Large intestine (tissue), 3 donors: ENCODE data around the gene MEIKIN. TPM values are rescaled to one million over a fixed set of nuclear protein-coding genes. Genes with fewer than 3 reads are reported as not detected.

Experiments used
- DNase-seq, 2 donors: peaks; one replicate each; pipeline versions ENCODE4 v3.0.0 to v3.0.0-alpha.2; 2013
- H3K27ac ChIP-seq: one replicate; pipeline ENCODE4 v1.5.1; 2013; ENCODE audit warnings: low read length
- H3K27me3 ChIP-seq: 2 replicates; pipeline ENCODE4 v1.6.1; 2013; ENCODE audit warnings: low read length; ENCODE audit not compliant: control insufficient read depth, insufficient read depth
- H3K36me3 ChIP-seq: 2 replicates; pipeline ENCODE4 v1.6.1; 2013; ENCODE audit warnings: low read length; ENCODE audit not compliant: control insufficient read depth, insufficient read depth
- H3K4me1 ChIP-seq: one replicate; pipeline ENCODE4 v1.6.1; 2013; ENCODE audit warnings: low read length; ENCODE audit not compliant: control insufficient read depth, insufficient read depth
- H3K4me3 ChIP-seq: one replicate; pipeline ENCODE4 v1.5.1; 2013; ENCODE audit warnings: low read length
- H3K9me3 ChIP-seq: one replicate; pipeline ENCODE4 v1.6.1; 2013; ENCODE audit warnings: mild to moderate bottlenecking, low read depth, low read length, moderate library complexity; ENCODE audit not compliant: control insufficient read depth
- WGBS: methylation state at CpG from one replicate; pipeline ENCODE4 v1.1.5; 2013; ENCODE audit warnings: low lambda C conversion rate; ENCODE audit not compliant: insufficient coverage; 5-methylcytosine and 5-hydroxymethylcytosine counted together
- polyA plus RNA-seq: library from polyadenylated mRNA; unstranded; fragments of 120-200 nt; gene quantifications from one replicate; pipeline ENCODE4 v1.2.1, GENCODE V29; 2013

Gene MEIKIN
- polyA plus RNA-seq, 1 donor = not detected

DNA sequence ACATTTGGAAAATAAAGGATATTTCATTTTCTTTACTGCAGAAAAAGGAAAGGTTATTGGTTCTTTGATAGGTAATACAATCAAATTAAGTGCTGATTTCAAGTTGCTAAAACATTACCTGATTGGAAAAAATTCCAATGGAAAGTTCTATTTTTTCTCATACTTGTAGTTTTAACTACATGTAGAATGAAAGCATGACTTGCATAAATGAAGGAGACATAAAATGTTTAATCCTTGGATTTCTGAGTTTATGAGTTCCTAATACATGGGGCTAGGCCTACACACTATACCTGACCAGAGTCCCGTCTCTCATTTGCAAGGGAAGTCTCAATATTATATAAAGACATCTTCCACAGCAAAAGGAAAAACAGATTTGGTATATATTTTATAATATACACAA is 5.2 kb upstream of the MEIKIN start:
- no peak overlapping the region for H3K27ac ChIP-seq
- no peak for DNase-seq
- no peaks in the 10 kb centered on the region for H3K27me3 ChIP-seq
- WGBS = no CpG with 5 or more reads among the region's 1 CpG
- no peaks in the 10 kb centered on the region for H3K36me3 ChIP-seq
- H3K9me3 ChIP-seq = no peaks in the 10 kb centered on the region
- H3K4me1 ChIP-seq = no peaks in the 10 kb centered on the region
- no peak overlapping the region for H3K4me3 ChIP-seq

DNA sequence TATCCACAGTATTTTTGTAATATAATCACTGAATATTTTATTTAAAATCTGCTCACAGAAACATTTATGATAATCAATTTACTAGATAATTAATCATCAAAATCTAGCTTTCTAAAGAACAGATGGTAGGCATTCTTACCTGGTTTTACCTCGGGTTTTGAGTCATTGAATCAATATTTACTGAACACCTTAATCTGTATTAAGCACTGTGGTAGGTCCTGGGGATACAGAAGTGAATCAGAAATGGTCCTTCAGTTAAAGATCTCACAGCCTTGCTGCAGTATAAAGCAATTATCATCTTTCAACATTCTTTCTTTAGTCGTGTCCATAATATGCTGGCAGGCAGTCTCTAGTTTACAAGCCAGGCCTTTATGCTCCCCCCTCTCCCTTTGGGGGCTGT is 2.0 kb upstream of the MEIKIN start:
- peaks cover 7% of the 10 kb centered on the region for H3K9me3 ChIP-seq
- H3K4me3 ChIP-seq = no peak overlapping the region
- no peaks in the 10 kb centered on the region for H3K36me3 ChIP-seq
- H3K4me1 ChIP-seq = no peaks in the 10 kb centered on the region
- no peak for DNase-seq
- H3K27me3 ChIP-seq = no peaks in the 10 kb centered on the region
- no CpG with 5 or more reads among the region's 2 CpGs for WGBS
- no peak overlapping the region for H3K27ac ChIP-seq

DNA sequence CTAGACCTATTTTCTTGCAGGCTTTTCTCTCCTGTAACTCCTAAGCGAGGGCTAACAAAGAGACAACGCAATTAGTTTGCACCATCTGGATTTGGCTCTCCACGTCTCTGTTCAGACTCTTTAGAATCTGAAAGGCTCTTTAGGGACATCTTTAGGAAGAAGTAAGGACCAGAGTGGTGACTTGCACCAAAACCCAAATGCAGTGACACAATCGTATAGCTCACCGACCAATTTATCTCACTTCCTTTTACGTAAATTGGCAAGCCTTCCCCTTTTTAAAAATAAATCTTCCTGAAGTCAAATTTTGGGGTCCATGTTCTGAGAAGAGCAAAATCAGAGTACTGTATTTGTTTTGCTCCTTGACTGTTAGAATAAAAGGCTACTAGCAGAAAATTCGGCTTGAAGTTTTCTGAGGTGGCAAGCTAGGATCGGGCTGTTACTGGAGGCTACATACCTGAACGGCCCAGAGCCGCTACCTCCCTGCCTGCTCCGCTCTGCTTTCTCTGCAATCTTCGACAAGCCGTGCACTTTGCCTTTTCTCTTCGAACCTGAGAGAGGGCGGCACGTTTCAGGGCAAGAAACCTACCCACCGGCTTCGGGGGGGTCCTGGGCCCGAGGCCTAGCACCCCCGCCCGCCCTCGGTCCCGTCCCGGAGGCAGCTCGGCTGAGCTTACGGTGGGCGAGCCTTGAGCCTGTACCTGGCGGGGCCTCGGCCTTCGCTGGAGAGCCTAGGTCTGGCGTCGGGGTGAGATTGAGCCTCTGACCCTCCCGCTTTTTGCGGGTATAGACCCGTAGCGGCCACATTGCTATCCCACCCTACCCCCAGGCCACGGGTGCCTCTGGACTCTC is 537 bp downstream of the MEIKIN start:
- Histone ChIP-seq H3K9me3 (peaks cover 7% of the 10 kb centered on the region), H3K27ac (no peak overlapping the region), H3K36me3 (no peaks in the 10 kb centered on the region), H3K4me3 (no peak overlapping the region), H3K4me1 (no peaks in the 10 kb centered on the region), H3K27me3 (no peaks in the 10 kb centered on the region)
- no peak for DNase-seq
- WGBS = 88% methylated on average over 6 of the region's 37 CpGs

DNA sequence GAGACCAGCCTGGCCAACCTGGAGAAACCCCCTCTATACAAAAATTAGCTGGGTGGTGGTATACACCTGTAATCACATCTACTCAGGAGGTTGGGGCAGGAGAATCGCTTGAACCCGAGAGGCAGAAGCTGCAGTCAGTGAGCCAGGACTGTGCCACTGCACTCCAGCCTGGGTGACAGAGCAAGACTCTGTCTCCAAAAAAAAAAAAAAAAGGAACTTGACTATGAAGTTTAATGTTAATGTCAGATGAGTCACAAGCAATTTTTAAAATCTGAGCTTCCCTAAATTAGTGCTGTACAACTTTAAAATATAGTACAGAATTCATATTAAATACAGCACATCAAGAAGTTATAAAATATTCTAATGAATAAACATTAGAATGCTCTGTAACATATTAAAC is 1.5 kb downstream of the MEIKIN start:
- H3K4me3 ChIP-seq = no peak overlapping the region
- no peak for DNase-seq
- H3K36me3 ChIP-seq = no peaks in the 10 kb centered on the region
- no peaks in the 10 kb centered on the region for H3K27me3 ChIP-seq
- peaks cover 7% of the 10 kb centered on the region for H3K9me3 ChIP-seq
- no CpG with 5 or more reads among the region's 2 CpGs for WGBS
- H3K4me1 ChIP-seq = no peaks in the 10 kb centered on the region
- no peak overlapping the region for H3K27ac ChIP-seq

DNA sequence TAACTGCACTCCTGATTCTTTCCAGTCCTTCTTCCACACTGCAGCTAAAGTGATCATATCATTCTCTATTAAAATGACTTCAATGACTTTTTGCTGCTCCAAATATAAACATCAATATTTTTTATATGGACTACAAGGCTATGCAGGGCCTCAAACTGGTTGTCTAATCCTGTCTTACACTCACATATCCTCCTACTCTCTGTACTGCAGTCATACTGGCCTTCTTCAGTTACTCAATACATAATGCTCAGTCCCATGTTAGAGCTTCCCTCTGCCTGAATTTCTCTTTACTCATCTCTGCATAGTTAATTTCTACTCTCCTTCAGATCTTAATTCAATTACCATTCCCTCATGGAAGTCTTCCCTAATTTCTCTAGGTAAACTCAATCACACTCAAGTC is 3.4 kb downstream of the MEIKIN start:
- Histone ChIP-seq H3K27ac (no peak overlapping the region), H3K4me3 (no peak overlapping the region), H3K27me3 (no peaks in the 10 kb centered on the region), H3K9me3 (peaks cover 7% of the 10 kb centered on the region), H3K36me3 (no peaks in the 10 kb centered on the region), H3K4me1 (no peaks in the 10 kb centered on the region)
- no peak for DNase-seq

DNA sequence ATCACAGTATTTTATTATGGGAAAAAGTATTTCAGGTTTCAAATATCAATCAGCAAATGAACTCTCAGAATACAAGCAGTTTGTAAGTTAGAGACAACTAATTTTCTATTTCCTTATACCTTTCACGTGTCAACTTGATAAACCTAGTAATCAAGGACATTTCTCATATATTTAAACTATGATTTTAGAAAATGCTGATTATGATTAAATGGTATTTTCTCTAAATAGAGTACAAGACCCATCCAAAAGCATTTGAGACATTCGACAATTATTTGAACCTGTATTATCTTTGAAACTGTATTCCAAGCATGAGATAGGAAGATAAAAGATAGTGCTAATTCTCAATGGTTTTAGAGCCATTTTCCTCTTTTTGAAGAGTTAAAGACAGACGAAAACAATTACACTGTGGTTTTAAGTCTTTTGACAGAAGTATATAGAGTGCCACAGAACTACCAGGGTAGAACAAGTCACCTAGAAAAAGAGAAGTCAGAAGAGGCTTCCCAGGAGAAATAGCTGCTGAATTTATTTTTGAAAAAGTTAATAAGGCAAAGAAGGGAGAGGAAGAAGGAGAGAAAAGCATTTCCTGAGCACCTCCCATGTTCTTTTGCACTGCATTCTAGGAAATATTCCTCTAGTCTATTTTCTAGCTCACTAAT is 5.6 kb downstream of the MEIKIN start:
- Histone ChIP-seq H3K9me3 (no peaks in the 10 kb centered on the region), H3K36me3 (no peaks in the 10 kb centered on the region), H3K4me3 (no peak overlapping the region), H3K27ac (no peak overlapping the region), H3K4me1 (no peaks in the 10 kb centered on the region), H3K27me3 (no peaks in the 10 kb centered on the region)
- no peak for DNase-seq
- WGBS = 90% methylated on average over 2 of the region's 3 CpGs

DNA sequence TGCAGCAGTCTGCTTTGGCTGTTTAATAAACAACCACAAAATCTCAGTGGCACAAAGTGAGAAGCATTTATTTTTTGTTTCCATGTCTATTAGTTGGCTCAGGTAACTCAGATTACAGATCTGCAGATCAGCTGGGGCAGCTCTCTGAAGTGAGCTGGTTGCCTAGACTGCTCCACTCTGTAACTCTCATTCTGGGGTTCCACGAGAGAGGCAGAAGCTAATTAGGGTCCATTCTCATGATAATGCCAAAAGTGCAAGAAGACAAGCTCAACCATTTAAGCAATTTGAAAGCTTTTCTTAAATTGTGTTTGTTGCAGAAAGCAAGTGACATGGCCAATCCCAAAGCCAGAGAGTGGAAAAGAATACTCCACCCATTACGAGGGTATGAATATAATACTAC is 13.2 kb downstream of the MEIKIN start:
- no peak for DNase-seq
- WGBS = 100% methylated on average over 1 of the region's 2 CpGs
- Histone ChIP-seq H3K36me3 (no peaks in the 10 kb centered on the region), H3K4me3 (no peak overlapping the region), H3K4me1 (no peaks in the 10 kb centered on the region), H3K27me3 (no peaks in the 10 kb centered on the region), H3K9me3 (peaks cover 4% of the 10 kb centered on the region), H3K27ac (no peak overlapping the region)

DNA sequence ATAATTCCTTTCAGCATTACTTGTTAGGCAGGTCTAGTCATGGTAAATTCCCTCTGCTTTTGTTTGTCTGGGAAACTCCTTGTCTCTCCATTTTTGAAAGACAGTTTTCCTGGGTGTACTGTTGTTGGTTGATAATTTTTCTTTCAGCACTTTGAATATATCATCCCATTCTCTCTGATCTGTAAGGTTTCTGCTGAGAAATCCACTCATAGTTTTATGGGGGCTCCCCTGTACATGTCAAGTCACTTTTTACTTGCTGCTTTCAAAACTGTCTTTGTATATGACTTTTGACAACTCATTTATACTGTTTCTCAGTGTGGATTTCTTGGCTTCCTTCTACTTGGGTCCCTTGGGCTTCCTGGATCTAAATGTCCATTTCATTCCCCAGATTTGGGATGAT is 16.5 kb downstream of the MEIKIN start:
- Histone ChIP-seq H3K4me3 (no peak overlapping the region), H3K4me1 (no peaks in the 10 kb centered on the region), H3K36me3 (no peaks in the 10 kb centered on the region), H3K27me3 (no peaks in the 10 kb centered on the region), H3K9me3 (peaks cover 4% of the 10 kb centered on the region), H3K27ac (no peak overlapping the region)
- no peak for DNase-seq

DNA sequence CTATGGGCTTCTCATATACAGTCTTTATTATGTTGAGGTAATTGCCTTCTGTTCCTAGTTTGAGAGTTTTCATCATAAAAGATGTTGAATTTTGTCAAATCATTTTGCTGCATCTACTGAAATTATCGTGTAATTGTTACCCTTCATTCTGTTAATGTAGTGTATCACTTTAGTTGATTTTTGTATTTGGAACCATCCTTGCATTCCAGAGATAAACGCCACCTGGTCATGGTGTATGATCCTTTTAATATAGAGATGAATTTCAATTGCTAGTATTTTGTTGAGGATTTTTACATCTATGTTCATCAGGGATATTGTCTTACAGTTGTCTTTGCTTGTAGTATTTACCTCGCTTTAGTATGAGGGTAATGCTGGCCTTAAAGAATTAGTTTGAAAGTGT is 19.3 kb downstream of the MEIKIN start:
- no peak overlapping the region for H3K4me3 ChIP-seq
- H3K36me3 ChIP-seq = no peaks in the 10 kb centered on the region
- no peak for DNase-seq
- H3K9me3 ChIP-seq = peaks cover 4% of the 10 kb centered on the region
- H3K27me3 ChIP-seq = no peaks in the 10 kb centered on the region
- no peaks in the 10 kb centered on the region for H3K4me1 ChIP-seq
- no peak overlapping the region for H3K27ac ChIP-seq
- 100% methylated on average over 1 of the region's 3 CpGs for WGBS

DNA sequence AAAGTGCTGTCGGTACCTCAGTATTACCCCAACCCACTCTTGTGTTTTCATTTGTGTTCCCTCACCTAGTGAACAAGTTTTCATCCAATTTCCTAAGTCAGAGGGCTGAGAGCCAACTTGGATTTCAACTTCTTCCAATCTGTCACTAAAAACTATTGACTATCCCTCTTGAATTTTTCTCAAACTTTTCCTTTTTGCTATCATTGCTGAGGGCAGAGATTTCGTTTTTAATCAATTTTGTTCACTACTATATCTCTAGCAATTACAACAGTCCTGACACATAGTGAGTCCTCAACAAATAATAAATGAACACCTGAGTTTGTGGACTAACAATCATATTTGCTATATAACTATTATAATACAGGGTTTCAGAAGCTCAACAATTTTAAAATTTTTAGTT is 29.0 kb downstream of the MEIKIN start:
- no peaks in the 10 kb centered on the region for H3K36me3 ChIP-seq
- H3K4me3 ChIP-seq = no peak overlapping the region
- no peaks in the 10 kb centered on the region for H3K27me3 ChIP-seq
- H3K9me3 ChIP-seq = no peaks in the 10 kb centered on the region
- H3K27ac ChIP-seq = no peak overlapping the region
- H3K4me1 ChIP-seq = no peaks in the 10 kb centered on the region
- WGBS = no CpG with 5 or more reads among the region's 2 CpGs
- no peak for DNase-seq

DNA sequence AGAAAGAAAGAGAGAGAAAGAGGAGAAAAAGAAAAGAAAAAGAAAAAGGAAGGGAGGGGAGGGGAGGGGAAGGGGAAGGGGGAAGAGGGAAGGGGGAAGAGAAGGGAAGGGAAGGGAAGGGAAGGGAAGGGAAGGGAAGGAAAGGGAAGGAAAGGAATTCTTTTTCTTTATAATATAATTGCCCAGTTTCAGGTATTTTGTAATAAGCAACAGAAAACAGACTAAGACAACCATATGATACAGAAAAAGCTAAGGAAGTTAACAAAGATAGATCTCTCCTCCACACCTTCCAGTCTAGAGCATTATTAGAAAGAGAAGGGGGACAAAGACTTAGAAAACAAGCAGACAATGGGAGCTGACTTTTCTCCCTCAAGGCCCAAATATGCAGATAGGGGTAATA is 31.0 kb downstream of the MEIKIN start:
- Histone ChIP-seq H3K36me3 (no peaks in the 10 kb centered on the region), H3K27ac (no peak overlapping the region), H3K27me3 (no peaks in the 10 kb centered on the region), H3K4me1 (no peaks in the 10 kb centered on the region), H3K4me3 (no peak overlapping the region), H3K9me3 (no peaks in the 10 kb centered on the region)
- DNase-seq = no peak
